ENCODE results near the gene ITPR3.

The ITPR3 gene

GRCh38 chr6:33620856-33621710 is at the start of gene ITPR3:
TSS of gene ITPR3 (plus strand) at chr6:33621322. CDS start at chr6:33621603, 281 bp downstream.
- DNase-seq: no peak

GRCh38 chr6:33571637-33572316 is 49.3 kb upstream of the ITPR3 start:
- no peak for DNase-seq

DNA sequence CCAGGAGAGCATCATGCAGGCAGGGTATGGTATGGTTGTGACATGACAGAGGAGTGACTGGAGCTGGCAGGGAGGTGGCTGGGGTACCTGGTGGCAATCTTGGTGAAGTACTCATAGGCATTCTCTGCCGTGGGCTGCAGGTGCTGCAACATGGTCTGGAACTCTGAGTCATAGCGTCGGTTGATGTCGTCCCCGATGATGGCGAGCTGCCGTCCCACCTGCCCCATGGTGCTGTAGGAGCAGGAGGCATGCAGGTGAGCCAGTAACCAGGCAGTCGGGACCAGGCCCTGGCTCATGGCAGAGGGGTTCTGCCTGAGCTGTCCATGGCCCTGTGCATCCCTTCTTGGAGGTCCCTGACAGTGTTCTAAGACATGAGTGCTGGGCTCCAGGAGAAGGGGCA is 45.9 kb upstream of the ITPR3 start:
- DNase-seq: no peak

DNA sequence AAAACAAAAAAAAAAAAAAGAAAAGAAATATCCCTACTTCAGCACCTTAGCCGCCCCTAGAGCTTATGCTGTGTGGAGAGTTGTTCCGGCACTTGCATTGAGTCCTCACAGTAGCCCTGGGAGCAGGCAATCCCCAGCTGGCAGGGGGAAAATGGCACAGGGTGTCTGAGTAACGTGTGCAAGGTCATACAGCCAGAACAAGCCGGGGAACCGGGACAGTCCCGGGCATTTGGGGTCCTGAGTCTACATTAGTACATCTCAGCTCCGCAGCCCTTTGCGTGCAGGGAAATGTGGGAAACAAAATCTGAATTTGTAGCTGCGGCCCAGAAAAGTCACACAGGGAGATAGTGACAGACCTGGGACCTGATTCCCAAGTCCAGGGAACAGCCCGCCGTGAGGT is 44.5 kb upstream of the ITPR3 start:
- DNase-seq: no peak

DNA sequence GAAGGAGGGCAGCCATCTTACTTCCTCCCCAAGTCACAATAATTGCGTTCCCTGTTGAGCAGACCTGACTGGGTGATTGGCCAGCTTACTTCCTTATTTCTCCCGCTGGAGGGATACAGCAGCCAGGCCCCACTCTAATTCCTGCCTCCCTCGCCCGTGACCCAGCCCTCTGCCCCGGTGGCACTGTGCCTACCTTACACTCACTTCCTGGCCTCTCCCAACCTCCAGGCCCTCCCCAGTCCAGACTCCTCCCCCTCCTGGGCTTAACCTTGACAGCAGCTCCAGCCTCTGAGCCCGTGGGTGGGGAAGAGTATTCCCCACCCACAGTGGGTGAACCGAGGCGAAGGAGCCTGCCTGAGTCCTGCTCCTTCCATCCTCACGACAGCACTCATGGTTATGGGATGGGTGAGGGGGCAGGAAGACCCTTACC is 44.0 kb upstream of the ITPR3 start:
- no peak for DNase-seq

DNA sequence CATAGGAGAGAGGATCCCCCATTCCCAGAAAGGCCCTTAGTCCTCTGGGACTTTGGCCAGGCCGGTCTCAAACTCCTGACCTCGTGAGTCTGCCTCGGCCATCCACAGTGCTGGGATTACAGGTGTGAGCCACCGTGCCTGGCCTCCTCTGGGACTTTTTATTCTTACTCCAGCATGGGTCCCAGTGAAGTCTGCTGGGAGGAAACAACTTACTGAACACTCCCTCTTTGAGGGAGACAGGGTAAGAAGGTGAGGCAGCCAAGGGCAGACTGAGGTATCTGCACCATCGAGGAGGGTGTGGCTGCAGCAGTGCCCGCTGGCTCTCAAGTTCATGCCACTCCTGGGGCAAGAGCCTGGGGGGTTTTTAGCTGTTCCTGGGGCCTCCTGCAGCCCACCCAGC is 43.4 kb upstream of the ITPR3 start:
- no peak for DNase-seq

- DNase-seq: no peak
Observed at GRCh38 chr6:33578164-33578563, 43.0 kb upstream of the ITPR3 start.

DNA sequence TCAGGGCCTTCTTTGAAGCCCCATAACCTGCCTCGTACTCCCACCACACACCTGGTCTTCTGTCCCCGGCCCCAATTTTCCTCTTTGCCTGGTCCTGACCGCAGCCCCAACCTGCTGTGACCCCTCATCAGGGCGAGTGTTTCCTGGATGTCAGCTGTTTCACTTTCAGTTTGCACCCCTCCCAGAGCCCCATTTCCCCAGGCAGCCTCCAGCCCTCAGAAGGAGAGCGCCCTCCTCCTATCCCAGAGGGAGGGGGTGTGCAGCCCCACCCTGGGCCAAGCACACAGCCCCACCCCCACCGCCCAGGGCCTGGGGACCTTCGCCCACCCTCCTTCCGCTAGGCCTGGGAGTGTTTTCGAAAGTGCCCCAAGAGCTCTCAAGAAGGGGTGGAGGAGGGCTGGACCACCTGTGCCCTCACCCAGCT is 42.5 kb upstream of the ITPR3 start:
- no peak for DNase-seq

DNA sequence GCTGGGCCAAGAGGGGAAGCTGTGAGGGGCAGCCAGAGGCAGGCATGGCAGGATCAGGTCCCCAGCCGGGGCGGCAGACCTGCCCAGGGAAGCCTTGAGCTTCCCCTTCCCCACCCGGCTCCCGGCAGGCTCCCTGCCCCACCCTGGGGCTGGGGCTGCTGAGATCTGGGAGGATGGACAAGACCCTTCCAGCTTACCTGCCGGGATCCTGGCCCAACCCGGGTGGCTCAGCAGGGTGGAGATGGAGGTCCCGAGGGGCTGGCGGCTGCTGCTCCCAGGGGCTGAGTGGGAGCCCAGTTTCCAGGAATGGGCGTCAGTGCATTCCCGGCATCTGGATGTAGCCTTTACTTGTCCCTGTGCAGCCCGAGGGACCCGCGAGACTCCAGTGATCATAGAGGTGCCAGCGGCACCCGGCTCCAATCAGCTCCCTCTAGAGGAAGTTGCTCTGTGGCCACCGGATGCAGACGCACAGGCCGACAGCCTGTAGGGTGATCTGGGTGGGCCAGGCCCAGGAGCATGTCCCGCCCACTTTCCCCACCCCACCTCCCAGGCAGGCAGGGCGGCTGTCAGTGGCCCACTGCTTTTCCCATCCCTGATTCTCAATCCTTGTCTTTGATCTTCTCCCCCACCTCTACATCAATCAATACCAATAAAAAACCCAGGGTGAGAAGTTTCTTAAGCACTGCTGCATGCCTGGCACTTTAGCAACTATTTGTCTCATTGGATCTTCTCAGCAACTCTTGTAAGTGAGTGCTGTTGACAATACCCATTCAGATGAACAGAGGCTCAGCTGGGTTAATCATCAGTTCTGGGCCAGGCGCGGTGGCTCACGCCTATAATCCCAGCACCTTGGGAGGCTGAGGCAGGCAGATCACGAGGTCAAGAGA is 41.1 kb upstream of the ITPR3 start, which contains the start of gene BAK1:
TSS of gene BAK1 (minus strand) at position 449 of the 887 bp plus-strand sequence. CDS start 2,672 bp downstream, outside the sequence.
- peak; percentile 68 to 90 for DNase-seq

DNA sequence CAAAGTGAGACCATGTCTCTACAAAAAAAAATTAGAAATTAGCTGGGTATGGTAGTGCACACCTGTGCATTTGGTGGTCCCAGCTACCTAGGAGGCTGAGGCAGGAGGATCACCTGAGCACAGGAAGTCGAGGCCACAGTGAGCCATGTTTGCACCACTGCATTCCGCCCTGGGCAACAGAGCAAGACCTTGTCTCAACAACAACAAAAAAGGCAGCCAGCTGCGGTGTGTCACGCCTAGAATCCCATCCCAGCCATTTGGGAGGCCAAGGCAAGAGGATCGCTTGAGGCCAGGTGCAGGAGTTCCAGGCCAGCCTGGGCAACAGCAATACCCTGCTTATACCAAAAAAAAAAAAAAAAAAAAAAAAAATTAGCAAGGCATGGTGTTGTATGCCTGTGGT is 39.9 kb upstream of the ITPR3 start:
- no peak for DNase-seq

- DNase-seq: peak; percentile 22 to 44
Observed at GRCh38 chr6:33583591-33584155, 37.4 kb upstream of the ITPR3 start.

DNA sequence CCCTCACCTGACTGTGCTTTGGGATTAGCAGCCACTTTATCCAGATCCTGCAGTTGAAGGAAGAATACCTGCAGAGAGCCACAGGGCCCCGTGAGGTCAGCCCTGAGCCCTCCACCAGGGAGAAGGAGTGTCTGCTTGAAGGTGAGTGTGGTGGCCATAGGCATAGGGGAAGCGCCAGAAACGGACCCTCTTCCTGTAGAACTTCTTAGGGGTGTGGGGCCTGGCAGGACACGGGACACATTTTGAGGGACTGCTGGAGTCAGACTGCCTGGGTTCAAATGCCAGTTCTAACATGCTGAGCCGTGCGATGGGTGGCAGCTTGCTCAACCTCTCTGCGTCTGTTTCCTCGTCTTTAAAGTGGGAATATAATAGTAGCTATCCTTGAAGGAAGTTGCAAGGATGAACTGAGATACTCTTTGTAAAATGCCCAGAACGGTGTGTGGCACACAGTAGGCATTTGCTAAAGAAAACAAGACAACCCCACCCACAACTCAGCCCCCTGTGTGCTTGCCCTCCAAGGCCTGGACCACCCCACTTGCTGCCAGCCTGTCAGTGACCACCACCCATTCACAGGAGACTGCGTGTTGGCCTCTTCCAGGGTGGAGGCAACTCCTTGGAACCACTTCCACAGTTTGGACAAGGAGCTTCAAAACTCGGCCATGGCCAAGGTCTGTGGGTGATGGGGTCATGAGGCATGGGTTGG is 36.3 kb upstream of the ITPR3 start:
- no peak for DNase-seq

DNA sequence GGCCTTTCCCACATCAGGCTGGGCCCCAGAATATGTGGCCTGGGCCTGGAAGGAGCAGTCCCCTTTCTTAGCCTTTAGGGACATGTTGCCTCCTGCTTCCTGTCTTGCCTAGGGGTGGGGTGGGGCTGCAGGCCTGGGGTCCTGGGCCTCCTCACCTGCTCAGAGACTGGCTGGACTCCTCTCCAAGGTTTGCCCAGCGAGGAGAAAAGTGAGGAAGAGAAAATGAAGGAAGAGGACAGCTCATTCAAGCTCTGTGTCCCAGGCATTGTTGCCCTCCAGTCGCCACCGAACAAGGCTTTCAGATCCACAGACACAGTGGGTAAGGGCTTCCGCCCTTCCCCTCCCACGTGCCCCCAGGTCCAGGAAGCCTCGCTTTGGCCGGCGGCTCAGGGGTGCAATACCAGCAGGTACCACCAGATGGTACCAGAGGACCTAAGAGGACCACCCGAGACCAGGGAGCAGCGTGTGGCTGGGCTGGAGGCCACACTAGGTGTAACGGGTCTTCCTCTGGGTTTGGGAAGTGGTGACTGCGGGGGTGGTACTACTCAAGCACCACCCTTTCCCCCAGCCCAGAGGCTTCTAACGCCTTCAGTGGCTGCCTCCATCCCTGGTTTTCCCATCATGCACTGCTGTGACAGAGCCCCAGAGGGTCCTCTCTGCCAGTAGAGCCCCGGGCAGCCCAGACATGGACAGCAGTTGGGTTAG is 35.6 kb upstream of the ITPR3 start:
- DNase-seq: peak; percentile 22 to 78

DNA sequence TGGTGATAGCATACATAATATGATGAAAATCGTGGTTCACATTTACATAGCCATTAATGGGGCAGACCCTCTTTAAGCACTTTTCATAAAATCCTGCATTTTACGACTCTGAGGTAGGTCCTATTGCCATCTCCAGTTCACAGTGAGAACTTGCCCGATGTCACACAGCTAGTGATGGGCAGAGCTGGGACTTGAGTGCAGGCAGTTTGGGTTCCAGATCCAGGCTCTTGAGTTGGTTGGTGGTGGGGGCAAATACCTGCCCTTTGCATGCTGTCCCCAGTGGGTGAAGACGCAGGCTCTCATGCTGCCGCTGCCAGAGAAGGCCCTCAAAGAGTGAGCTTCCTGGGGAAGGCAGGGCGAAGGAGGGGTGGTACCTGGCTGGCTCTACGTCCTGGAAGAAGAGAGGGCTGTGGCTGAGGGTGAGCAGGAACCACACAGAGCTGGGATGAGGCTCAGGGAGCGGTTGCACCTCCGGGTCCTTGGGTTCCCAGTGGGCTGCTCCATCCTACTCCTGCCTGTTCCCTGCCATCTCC is 34.9 kb upstream of the ITPR3 start:
- no peak for DNase-seq

GRCh38 chr6:33587529-33587928 is 33.6 kb upstream of the ITPR3 start:
- no peak for DNase-seq

DNA sequence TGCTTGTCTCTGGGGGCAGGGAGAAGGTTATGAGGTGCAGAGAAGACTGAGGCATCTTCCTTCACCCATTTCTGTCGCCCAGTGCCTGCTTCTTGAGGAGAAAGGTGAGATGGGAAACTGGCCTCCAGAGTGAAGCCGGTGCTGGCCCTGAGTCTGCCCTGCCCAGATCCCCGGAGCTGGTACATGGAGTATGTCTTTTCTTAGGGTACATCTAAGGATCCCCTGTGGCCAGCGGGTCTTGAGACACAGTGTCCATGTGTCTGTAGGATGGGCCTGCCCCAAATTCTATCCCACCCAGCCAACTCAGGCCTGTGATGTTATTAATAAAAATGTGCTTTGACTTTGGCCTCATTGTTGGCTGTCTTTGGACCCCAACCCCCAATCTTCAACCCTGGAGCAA is 32.2 kb upstream of the ITPR3 start:
- DNase-seq: no peak

- no peak for DNase-seq
Observed at GRCh38 chr6:33589392-33589730, 31.8 kb upstream of the ITPR3 start.

DNA sequence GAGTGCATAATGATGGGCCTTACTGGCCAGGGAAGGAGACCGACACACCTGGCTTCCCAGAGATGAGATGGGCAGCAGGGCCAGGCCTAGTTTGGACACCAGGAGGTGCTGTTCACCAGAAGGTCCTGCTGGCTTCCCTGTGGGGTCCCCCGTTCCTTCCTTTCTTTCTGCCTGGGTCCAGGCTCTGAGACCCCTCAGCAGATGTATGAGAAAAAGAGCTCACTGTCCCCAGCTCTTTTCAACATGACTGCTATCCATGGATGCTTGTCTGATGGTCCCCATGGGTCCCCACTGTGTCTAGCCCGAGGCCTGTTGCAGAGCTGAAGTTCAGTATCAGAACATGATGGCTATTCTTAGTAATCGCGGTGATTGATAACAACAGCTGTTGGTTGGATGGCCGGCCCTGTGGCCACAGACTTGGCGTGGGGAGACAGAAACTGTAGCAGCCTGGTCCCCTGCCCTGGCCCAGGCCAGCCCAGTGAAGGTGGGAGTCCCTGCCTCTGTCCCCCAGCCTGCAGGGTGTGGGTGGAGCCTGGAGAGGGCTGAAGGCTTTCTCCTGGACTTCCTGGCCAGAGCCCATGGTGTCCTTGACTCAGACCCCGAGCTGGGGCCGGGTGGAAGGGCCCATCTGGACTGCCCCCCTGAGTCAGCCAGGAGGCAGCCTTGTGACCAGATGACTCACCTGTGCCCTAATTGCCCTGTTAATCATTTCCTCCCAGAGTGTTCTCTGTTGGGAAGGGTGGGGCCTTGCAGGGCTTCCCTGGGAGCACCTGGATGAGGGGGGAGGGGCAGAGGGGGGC is 31.2 kb upstream of the ITPR3 start:
- peak in 1 of 2 experiments; percentile 34 for DNase-seq

- DNase-seq: no peak
Observed at GRCh38 chr6:33590531-33591198, 30.5 kb upstream of the ITPR3 start.
